OCI-LY7 (cell line): ENCODE data around the gene ZNF441.

Experiments
- EZH2phosphoT487 ChIP-seq: fragments of 200-600 bp; sonication (generic); IDR thresholded peaks from 2 replicates; pipeline ENCODE4 v1.6.1; 2018; ENCODE audit warnings: low read depth, borderline replicate concordance, mild to moderate bottlenecking, mixed run types, antibody characterized with exemption, low read length, moderate library complexity, mixed read lengths
- TF ChIP-seq, protein P1 (sequence below): fragments of 200-600 bp; sonication (generic); conservative IDR thresholded peaks from 2 replicates; pipeline ENCODE4 v1.5.1; 2014; ENCODE audit warnings: mild to moderate bottlenecking, antibody characterized with exemption, low read length, moderate library complexity, mixed read lengths

DNA sequence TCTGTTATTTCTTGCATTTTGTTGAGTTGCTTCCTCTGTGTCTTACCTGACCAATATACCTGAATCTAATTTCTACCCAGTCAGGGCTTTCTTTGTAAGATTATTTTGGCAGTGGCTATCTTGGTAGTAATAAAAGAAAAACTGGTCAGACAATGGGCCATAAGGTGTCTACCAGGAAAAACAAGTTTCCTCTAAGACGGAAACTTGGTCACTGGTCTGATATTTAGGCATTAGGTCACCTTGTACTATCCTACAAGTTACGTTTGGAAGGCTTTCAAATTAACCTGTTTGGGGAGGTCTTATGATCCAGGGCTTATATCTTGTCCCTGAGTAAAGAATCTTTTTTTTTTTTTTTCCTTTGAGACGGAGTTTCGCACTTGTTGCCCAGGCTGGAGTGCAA lies 37.2 kb upstream of the ZNF441 start:
- TF ChIP-seq, protein P1, sequence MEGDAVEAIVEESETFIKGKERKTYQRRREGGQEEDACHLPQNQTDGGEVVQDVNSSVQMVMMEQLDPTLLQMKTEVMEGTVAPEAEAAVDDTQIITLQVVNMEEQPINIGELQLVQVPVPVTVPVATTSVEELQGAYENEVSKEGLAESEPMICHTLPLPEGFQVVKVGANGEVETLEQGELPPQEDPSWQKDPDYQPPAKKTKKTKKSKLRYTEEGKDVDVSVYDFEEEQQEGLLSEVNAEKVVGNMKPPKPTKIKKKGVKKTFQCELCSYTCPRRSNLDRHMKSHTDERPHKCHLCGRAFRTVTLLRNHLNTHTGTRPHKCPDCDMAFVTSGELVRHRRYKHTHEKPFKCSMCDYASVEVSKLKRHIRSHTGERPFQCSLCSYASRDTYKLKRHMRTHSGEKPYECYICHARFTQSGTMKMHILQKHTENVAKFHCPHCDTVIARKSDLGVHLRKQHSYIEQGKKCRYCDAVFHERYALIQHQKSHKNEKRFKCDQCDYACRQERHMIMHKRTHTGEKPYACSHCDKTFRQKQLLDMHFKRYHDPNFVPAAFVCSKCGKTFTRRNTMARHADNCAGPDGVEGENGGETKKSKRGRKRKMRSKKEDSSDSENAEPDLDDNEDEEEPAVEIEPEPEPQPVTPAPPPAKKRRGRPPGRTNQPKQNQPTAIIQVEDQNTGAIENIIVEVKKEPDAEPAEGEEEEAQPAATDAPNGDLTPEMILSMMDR: no peak
- TF ChIP-seq EZH2phosphoT487: no peak
